Karpas-422 (cell line): Measurements from ENCODE around the gene KRTAP5-2. TPM values are rescaled to one million over a fixed set of nuclear protein-coding genes. Genes with fewer than 3 reads are reported as not detected.
A peak's percentile ranks its signal among the peaks of the same experiment; 100 is the strongest.

Experiments
- DNase-seq: peaks from one replicate; pipeline ENCODE4 v3.0.0-alpha.2; 2015
- H2AFZ ChIP-seq: fragments of 200-600 bp; sonication (generic); 2 replicates; pipeline ENCODE4 v1.6.1; 2014; ENCODE audit warnings: antibody characterized with exemption, low read length, mixed read lengths
- H3K27ac ChIP-seq: fragments of 200-600 bp; sonication (generic); 2 replicates; pipeline ENCODE4 v1.5.1; 2014; ENCODE audit warnings: mild to moderate bottlenecking, low read length, moderate library complexity
- H3K27me3 ChIP-seq: fragments of 200-600 bp; sonication (generic); 2 replicates; pipeline ENCODE4 v1.6.1; 2014; ENCODE audit warnings: low read length, mixed read lengths
- H3K36me3 ChIP-seq: fragments of 200-600 bp; sonication (generic); 2 replicates; pipeline ENCODE4 v1.6.1; 2014; ENCODE audit warnings: low read length, mixed read lengths; ENCODE audit not compliant: insufficient read depth
- H3K4me1 ChIP-seq: fragments of 200-600 bp; sonication (generic); 2 replicates; pipeline ENCODE4 v1.6.1; 2014; ENCODE audit warnings: mild to moderate bottlenecking, low read length, mixed read lengths
- H3K4me2 ChIP-seq: fragments of 200-600 bp; sonication (generic); 2 replicates; pipeline ENCODE4 v1.6.1; 2014; ENCODE audit warnings: low read length, low read depth, mild to moderate bottlenecking; ENCODE audit not compliant: poor library complexity, severe bottlenecking
- H3K4me3 ChIP-seq: fragments of 200-600 bp; sonication (generic); 2 replicates; pipeline ENCODE4 v1.5.1; 2014; ENCODE audit warnings: mild to moderate bottlenecking, antibody characterized with exemption, low read length, mixed read lengths
- H3K79me2 ChIP-seq: fragments of 200-600 bp; sonication (generic); 2 replicates; pipeline ENCODE4 v1.6.1; 2014; ENCODE audit warnings: mild to moderate bottlenecking, low read length, mixed read lengths
- H3K9ac ChIP-seq: fragments of 200-600 bp; sonication (generic); 2 replicates; pipeline ENCODE4 v1.6.0; 2014; ENCODE audit warnings: low read length
- H3K9me2 ChIP-seq: fragments of 200-600 bp; sonication (generic), shearing (Covaris generic); replicated peaks from 2 replicates; pipeline ENCODE4 v1.6.0; 2014; ENCODE audit warnings: mild to moderate bottlenecking, low read length, moderate library complexity; ENCODE audit not compliant: insufficient read depth
- H3K9me3 ChIP-seq: fragments of 300-700, 200-600 bp; sonication (generic); 2 replicates; pipeline ENCODE4 v1.6.1; 2014; ENCODE audit warnings: low read length, mixed read lengths
- H4K20me1 ChIP-seq: fragments of 200-600 bp; sonication (generic); 2 replicates; pipeline ENCODE4 v1.6.1; 2014; ENCODE audit warnings: mild to moderate bottlenecking, antibody characterized with exemption, low read length, low read depth; ENCODE audit not compliant: insufficient read depth
- total RNA-seq: library from RNA; depleted of rRNA; stranded (reverse); fragments of >200 nt; shearing (Covaris generic); gene quantifications from 2 replicates; pipeline ENCODE4 v1.2.3, GENCODE V29; 2014; ENCODE audit warnings: low replicate concordance

The KRTAP5-2 gene
- total RNA-seq, 1 experiment from 2014 or later, result not detected

GRCh38 chr11:1631066-1631568 lies 33.0 kb upstream of the KRTAP5-2 start:
- Histone ChIP-seq H3K4me3 (no peak overlapping the region), H3K27ac (no peak overlapping the region)
- no peak for DNase-seq

DNA sequence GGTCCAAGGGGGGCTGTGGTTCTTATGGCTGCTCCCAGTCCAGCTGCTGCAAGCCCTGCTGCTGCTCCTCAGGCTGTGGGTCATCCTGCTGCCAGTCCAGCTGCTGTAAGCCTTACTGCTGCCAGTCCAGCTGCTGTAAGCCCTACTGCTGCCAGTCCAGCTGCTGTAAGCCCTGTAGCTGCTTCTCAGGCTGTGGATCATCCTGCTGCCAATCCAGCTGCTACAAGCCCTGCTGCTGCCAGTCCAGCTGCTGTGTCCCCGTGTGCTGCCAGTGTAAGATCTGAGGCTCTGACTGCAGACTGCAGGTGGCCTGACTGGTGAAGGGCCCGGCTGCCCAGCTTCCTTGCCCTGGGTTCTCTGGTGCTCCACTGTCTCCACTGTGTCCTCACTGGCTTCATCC lies 32.2 kb upstream of the KRTAP5-2 start:
- no peak for DNase-seq
- H3K36me3 ChIP-seq, result no peaks in the 10 kb centered on the region
- H3K27me3 ChIP-seq, result no peaks in the 10 kb centered on the region
- no peak overlapping the region for H3K4me3 ChIP-seq
- H3K9ac ChIP-seq, result no peak overlapping the region
- H3K79me2 ChIP-seq, result no peaks in the 10 kb centered on the region
- H3K9me2 ChIP-seq, result no peaks in the 10 kb centered on the region
- H3K4me1 ChIP-seq, result no peaks in the 10 kb centered on the region
- H3K9me3 ChIP-seq, result no peaks in the 10 kb centered on the region
- no peaks in the 10 kb centered on the region for H4K20me1 ChIP-seq
- H2AFZ ChIP-seq, result no peak overlapping the region
- no peak overlapping the region for H3K27ac ChIP-seq
- H3K4me2 ChIP-seq, result no peak overlapping the region

More at GRCh38 chr11:1631066-1631568, 33.0 kb upstream of the KRTAP5-2 start:
- H3K9me2 ChIP-seq, result no peaks in the 10 kb centered on the region
- no peaks in the 10 kb centered on the region for H4K20me1 ChIP-seq
- no peaks in the 10 kb centered on the region for H3K79me2 ChIP-seq
- no peak overlapping the region for H2AFZ ChIP-seq
- H3K9me3 ChIP-seq, result no peaks in the 10 kb centered on the region
- no peaks in the 10 kb centered on the region for H3K27me3 ChIP-seq
- no peaks in the 10 kb centered on the region for H3K36me3 ChIP-seq
- no peak overlapping the region for H3K4me2 ChIP-seq
- no peaks in the 10 kb centered on the region for H3K4me1 ChIP-seq
- no peak overlapping the region for H3K9ac ChIP-seq

DNA sequence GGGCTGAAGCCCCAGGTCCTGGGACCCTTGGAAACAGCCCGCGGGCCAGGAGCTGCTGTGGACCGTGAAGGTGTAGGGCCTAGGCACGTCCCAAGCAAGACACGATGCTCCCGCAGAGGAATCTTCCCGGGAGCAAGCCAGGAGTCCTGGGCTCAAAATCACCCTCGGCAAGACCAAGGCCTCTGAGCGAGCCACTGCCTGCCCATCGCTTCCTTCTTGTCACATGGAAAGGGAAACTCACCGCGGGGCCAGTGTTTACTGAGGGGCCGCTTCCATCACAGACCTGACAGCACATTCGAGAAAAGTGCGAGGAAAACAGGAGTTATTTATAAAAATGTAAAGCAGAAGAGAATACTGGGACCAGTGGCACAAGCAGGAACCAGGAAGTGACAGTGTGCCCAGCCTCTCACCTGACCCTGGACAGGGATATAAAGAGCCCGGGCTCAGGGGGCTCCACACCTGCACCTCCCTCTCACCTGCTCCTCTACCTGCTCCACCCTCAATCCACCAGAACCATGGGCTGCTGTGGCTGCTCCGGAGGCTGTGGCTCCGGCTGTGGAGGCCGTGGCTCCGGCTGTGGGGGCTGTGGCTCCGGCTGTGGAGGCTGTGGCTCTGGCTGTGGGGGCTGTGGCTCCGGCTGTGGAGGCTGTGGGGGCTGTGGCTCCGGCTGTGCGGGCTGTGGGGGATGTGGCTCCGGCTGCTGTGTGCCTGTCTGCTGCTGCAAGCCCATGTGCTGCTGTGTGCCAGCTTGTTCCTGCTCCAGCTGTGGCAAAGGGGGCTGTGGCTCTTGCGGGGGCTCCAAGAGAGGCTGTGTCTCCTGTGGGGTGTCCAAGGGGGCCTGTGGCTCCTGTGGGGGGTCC lies 31.5 kb upstream of the KRTAP5-2 start, which contains the start of gene KRTAP5-5:
TSS of gene KRTAP5-5 (plus strand) at position 450 of the 860 bp plus-strand sequence. CDS start at position 516, 66 bp downstream.
- H3K79me2 ChIP-seq, result no peaks in the 10 kb centered on the region
- H3K9me2 ChIP-seq, result no peaks in the 10 kb centered on the region
- H2AFZ ChIP-seq, result no peak within 1 kb of the TSS
- H3K27me3 ChIP-seq, result no peaks in the 10 kb centered on the region
- no peaks in the 10 kb centered on the region for H4K20me1 ChIP-seq
- H3K9me3 ChIP-seq, result no peaks in the 10 kb centered on the region
- H3K36me3 ChIP-seq, result no peaks in the 10 kb centered on the region
- no peak for DNase-seq
- H3K4me3 ChIP-seq, result no peak within 1 kb of the TSS
- no peak within 1 kb of the TSS for H3K27ac ChIP-seq
- no peak within 1 kb of the TSS for H3K9ac ChIP-seq
- no peak within 1 kb of the TSS for H3K4me2 ChIP-seq
- H3K4me1 ChIP-seq, result no peaks in the 10 kb centered on the region

DNA sequence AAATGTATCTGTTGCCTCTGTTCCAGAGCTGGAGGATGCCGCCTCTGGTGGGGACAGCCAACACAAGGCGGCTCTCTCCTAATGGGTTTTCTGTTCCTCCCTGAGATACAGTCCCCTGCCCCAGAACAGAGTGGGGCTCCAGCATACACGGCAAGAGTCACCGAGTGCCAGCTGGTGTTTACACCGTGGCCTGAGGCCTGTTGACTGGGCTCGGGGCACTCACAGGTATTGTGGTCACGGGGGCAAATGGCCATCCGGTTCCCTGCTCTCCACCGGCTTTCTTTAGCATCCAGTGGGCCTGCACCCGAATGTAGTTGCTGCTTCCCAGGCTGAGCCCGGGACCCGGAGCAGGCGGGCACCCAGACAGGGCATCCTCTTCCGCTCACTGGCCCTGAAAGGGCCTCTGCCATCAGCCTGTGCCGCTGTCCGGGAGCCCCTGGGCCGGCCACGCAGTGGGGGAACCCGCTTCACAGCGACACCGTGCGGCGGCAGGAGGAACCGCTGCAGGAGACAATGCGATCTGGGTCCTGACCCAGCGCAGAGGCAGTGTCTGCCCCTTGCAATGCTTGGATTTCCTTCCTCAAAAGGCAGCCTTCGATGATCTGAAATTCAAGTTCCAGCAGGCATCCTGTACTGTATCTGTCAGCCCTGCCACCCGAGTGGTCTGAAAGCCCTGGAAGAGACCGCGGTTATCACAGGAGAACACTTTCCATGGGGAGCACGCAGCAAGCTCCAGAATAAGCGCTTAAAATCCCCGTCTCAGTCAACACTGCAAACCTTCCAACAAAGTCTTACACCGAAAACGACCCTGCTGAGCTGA lies 30.6 kb upstream of the KRTAP5-2 start:
- Histone ChIP-seq H3K9me3 (no peaks in the 10 kb centered on the region), H3K27ac (no peak overlapping the region), H2AFZ (no peak overlapping the region), H3K4me3 (no peak overlapping the region), H3K4me2 (no peak overlapping the region), H3K9ac (no peak overlapping the region), H4K20me1 (no peaks in the 10 kb centered on the region), H3K27me3 (no peaks in the 10 kb centered on the region), H3K4me1 (no peaks in the 10 kb centered on the region), H3K36me3 (no peaks in the 10 kb centered on the region), H3K79me2 (no peaks in the 10 kb centered on the region), H3K9me2 (no peaks in the 10 kb centered on the region)
- DNase-seq, result peak; percentile 70

GRCh38 chr11:1625541-1625940 lies 27.4 kb upstream of the KRTAP5-2 start:
- H3K9ac ChIP-seq, result no peak overlapping the region
- no peaks in the 10 kb centered on the region for H3K9me2 ChIP-seq
- no peak overlapping the region for H3K4me3 ChIP-seq
- no peaks in the 10 kb centered on the region for H3K9me3 ChIP-seq
- no peak for DNase-seq
- no peak overlapping the region for H3K27ac ChIP-seq
- no peaks in the 10 kb centered on the region for H3K79me2 ChIP-seq
- H3K4me2 ChIP-seq, result no peak overlapping the region
- H4K20me1 ChIP-seq, result no peaks in the 10 kb centered on the region
- no peaks in the 10 kb centered on the region for H3K36me3 ChIP-seq
- H3K27me3 ChIP-seq, result no peaks in the 10 kb centered on the region
- no peaks in the 10 kb centered on the region for H3K4me1 ChIP-seq
- no peak overlapping the region for H2AFZ ChIP-seq

GRCh38 chr11:1624621-1625020 lies 26.5 kb upstream of the KRTAP5-2 start:
- Histone ChIP-seq H2AFZ (no peak overlapping the region), H3K79me2 (no peaks in the 10 kb centered on the region), H3K9me2 (no peaks in the 10 kb centered on the region), H3K4me1 (no peaks in the 10 kb centered on the region), H3K4me3 (no peak overlapping the region), H3K27me3 (no peaks in the 10 kb centered on the region), H3K4me2 (no peak overlapping the region), H3K27ac (no peak overlapping the region), H4K20me1 (no peaks in the 10 kb centered on the region), H3K36me3 (no peaks in the 10 kb centered on the region), H3K9me3 (no peaks in the 10 kb centered on the region), H3K9ac (no peak overlapping the region)
- DNase-seq, result no peak

- Histone ChIP-seq H3K4me1 (no peaks in the 10 kb centered on the region), H3K4me3 (no peak overlapping the region), H3K9me2 (no peaks in the 10 kb centered on the region), H3K79me2 (no peaks in the 10 kb centered on the region), H4K20me1 (no peaks in the 10 kb centered on the region), H3K9ac (no peak overlapping the region), H3K36me3 (no peaks in the 10 kb centered on the region), H2AFZ (no peak overlapping the region), H3K4me2 (no peak overlapping the region), H3K27ac (no peak overlapping the region), H3K27me3 (no peaks in the 10 kb centered on the region), H3K9me3 (no peaks in the 10 kb centered on the region)
- DNase-seq, result no peak
These were observed 25.6 kb upstream of the KRTAP5-2 start for GRCh38 chr11:1623716-1624115.

GRCh38 chr11:1622086-1622485 lies 24.0 kb upstream of the KRTAP5-2 start, which contains the start of gene KRTAP5-4:
KRTAP5-4 (minus strand) TSS chr11:1622138; CDS start chr11:1622093, 45 bp downstream.
- no peak within 1 kb of the TSS for H3K27ac ChIP-seq
- H3K27me3 ChIP-seq, result no peaks in the 10 kb centered on the region
- H3K79me2 ChIP-seq, result no peaks in the 10 kb centered on the region
- no peaks in the 10 kb centered on the region for H3K9me3 ChIP-seq
- H2AFZ ChIP-seq, result no peak within 1 kb of the TSS
- H3K4me2 ChIP-seq, result no peak within 1 kb of the TSS
- no peaks in the 10 kb centered on the region for H3K4me1 ChIP-seq
- H3K9me2 ChIP-seq, result no peaks in the 10 kb centered on the region
- H4K20me1 ChIP-seq, result no peaks in the 10 kb centered on the region
- H3K9ac ChIP-seq, result no peak within 1 kb of the TSS
- no peak for DNase-seq
- H3K36me3 ChIP-seq, result no peaks in the 10 kb centered on the region
- H3K4me3 ChIP-seq, result no peak within 1 kb of the TSS
